SK-N-SH (cell line): ENCODE results near the gene RAB3B. TPM values are rescaled to one million over a fixed set of nuclear protein-coding genes. Genes with fewer than 3 reads are reported as not detected.

Source experiments
- CTCF ChIA-PET: fragments of 300-600, 350-600 bp; formaldehyde crosslinking; extraction: SDS; loops from one replicate; lab custom pipeline; 2021; lab: Yijun Ruan, JAX
- POLR2A ChIA-PET: fragments of 350-600 bp; sonication (Branson Sonifier 250); formaldehyde crosslinking; extraction: SDS; loops from one replicate; lab custom pipeline; 2020; ENCODE audit warnings: antibody characterized with exemption, inconsistent platforms; lab: Yijun Ruan, JAX
- DNase-seq: peaks from one replicate; pipeline ENCODE4 v3.0.0; 2012
- H2AFZ ChIP-seq: fragments of 200-600 bp; sonication (generic); 2 replicates; pipeline ENCODE4 v1.8.1; 2016; ENCODE audit warnings: antibody characterized with exemption, mild to moderate bottlenecking, low read depth
- H3F3A ChIP-seq: fragments of 200-600 bp; sonication (generic); replicated peaks from 2 replicates; pipeline ENCODE3; 2016; ENCODE audit warnings: antibody characterized with exemption, mild to moderate bottlenecking; ENCODE audit not compliant: insufficient read depth
- H3K27ac ChIP-seq, 2 experiments: fragments of 200-500 bp in 1 of 2; fragments of 200-600 bp in 1 of 2; sonication (Bioruptor generic) in 1 of 2; sonication (generic), shearing (Covaris generic) in 1 of 2; 2 replicates each; pipeline versions ENCODE4 v1.5.1 to v1.6.1; 2014 to 2016; ENCODE audit warnings: low read depth in 2 of 2, inconsistent platforms in 1 of 2, low read length in 1 of 2, mild to moderate bottlenecking in 1 of 2, mixed read lengths in 1 of 2
- H3K27me3 ChIP-seq: fragments of 200-600 bp; sonication (generic), shearing (Covaris generic); 2 replicates; pipeline ENCODE4 v1.6.1; 2016; ENCODE audit warnings: mixed run types; ENCODE audit not compliant: insufficient read depth
- H3K36me3 ChIP-seq, 2 experiments: fragments of 200-500 bp in 1 of 2; fragments of 200-600 bp in 1 of 2; sonication (Bioruptor generic) in 1 of 2; sonication (generic) in 1 of 2; replicated peaks in 1 of 2; 2 replicates each; pipeline versions ENCODE3 to v1.5.1; 2014 to 2016; ENCODE audit warnings: low read length in 1 of 2, mild to moderate bottlenecking in 1 of 2; ENCODE audit not compliant: insufficient read depth in 2 of 2, control insufficient read depth in 1 of 2
- H3K4me1 ChIP-seq, 2 experiments: fragments of 200-500 bp in 1 of 2; fragments of 200-600 bp in 1 of 2; sonication (Bioruptor generic) in 1 of 2; sonication (generic), shearing (Covaris generic) in 1 of 2; 2 replicates each; pipeline versions ENCODE4 v1.5.1 to v1.6.1; 2014 to 2016; ENCODE audit warnings: low read depth in 1 of 2, low read length in 1 of 2, mixed run types in 1 of 2; ENCODE audit not compliant: insufficient read depth in 2 of 2, control insufficient read depth in 1 of 2
- H3K4me2 ChIP-seq: fragments of 200-600 bp; sonication (generic), shearing (Covaris generic); 2 replicates; pipeline ENCODE4 v1.6.1; 2017; ENCODE audit warnings: mixed run types
- H3K4me3 ChIP-seq, 2 experiments: fragments of 200-500 bp in 1 of 2; fragments of 200-600 bp in 1 of 2; sonication (Bioruptor generic) in 1 of 2; sonication (generic), shearing (Covaris generic) in 1 of 2; 2 replicates each; pipeline versions ENCODE4 v1.5.1 to v1.8.1; 2014 to 2016; ENCODE audit warnings: low read depth in 2 of 2, inconsistent platforms in 1 of 2, low read length in 1 of 2, mild to moderate bottlenecking in 1 of 2, mixed read lengths in 1 of 2, moderate library complexity in 1 of 2
- H3K79me2 ChIP-seq: fragments of 200-600 bp; sonication (generic); 2 replicates; pipeline ENCODE4 v1.8.1; 2017; ENCODE audit warnings: mild to moderate bottlenecking; ENCODE audit not compliant: insufficient read depth
- H3K9ac ChIP-seq: fragments of 200-600 bp; sonication (generic); 2 replicates; pipeline ENCODE4 v1.6.1; 2017; ENCODE audit warnings: mixed run types
- H3K9me2 ChIP-seq: fragments of 200-600 bp; sonication (generic); 2 replicates; pipeline ENCODE4 v1.6.1; 2017; ENCODE audit warnings: mixed run types
- H3K9me3 ChIP-seq: fragments of 200-600 bp; sonication (generic); 2 replicates; pipeline ENCODE4 v1.6.1; 2017; ENCODE audit warnings: mixed run types, mild to moderate bottlenecking, moderate library complexity
- H4K20me1 ChIP-seq: fragments of 200-600 bp; sonication (generic); 2 replicates; pipeline ENCODE4 v1.6.1; 2017; ENCODE audit warnings: mild to moderate bottlenecking, mixed run types; ENCODE audit not compliant: insufficient read depth
- FOXJ3 ChIP-seq: sonication (generic); formaldehyde crosslinking; IDR thresholded peaks from 2 replicates; pipeline ENCODE4 v1.5.1; 2020; ENCODE audit warnings: mild to moderate bottlenecking, missing genetic modification reagents
- GABPA ChIP-seq: IDR thresholded peaks from 2 replicates; pipeline ENCODE4 v1.4.0; 2012; ENCODE audit warnings: low read depth, mild to moderate bottlenecking
- MEF2A ChIP-seq: IDR thresholded peaks from 2 replicates; pipeline ENCODE4 v1.4.0; 2012; ENCODE audit warnings: low read depth, borderline replicate concordance
- MXI1 ChIP-seq: IDR thresholded peaks from 2 replicates; pipeline ENCODE4 v1.6.1; 2012; ENCODE audit warnings: mild to moderate bottlenecking, low read depth, low read length, improper control_type of control experiment
- NFIC ChIP-seq: IDR thresholded peaks from 2 replicates; pipeline ENCODE4 v1.4.0; 2012; ENCODE audit warnings: borderline replicate concordance
- NRF1 ChIP-seq: IDR thresholded peaks from 2 replicates; pipeline ENCODE4 v1.6.1; 2012; ENCODE audit warnings: low read depth, mild to moderate bottlenecking, low read length
- POLR2AphosphoS5 ChIP-seq: IDR thresholded peaks from 2 replicates; pipeline ENCODE4 v1.6.1; 2012; ENCODE audit warnings: low read depth, low read length
- RAD21 ChIP-seq: IDR thresholded peaks from 2 replicates; pipeline ENCODE4 v1.6.1; 2012; ENCODE audit warnings: mild to moderate bottlenecking, low read length
- RFX5 ChIP-seq: IDR thresholded peaks from 2 replicates; pipeline ENCODE4 v1.6.1; 2012; ENCODE audit warnings: mild to moderate bottlenecking, improper control_type of control experiment, low read length
- RXRA ChIP-seq: IDR thresholded peaks from 2 replicates; pipeline ENCODE4 v1.4.0; 2012; ENCODE audit warnings: low read depth, mild to moderate bottlenecking, borderline replicate concordance
- SIN3A ChIP-seq: IDR thresholded peaks from 2 replicates; pipeline ENCODE4 v1.6.1; 2012; ENCODE audit warnings: low read depth, mild to moderate bottlenecking, low read length, moderate library complexity, borderline replicate concordance
- TAF1 ChIP-seq: IDR thresholded peaks from 2 replicates; pipeline ENCODE4 v1.6.1; 2012; ENCODE audit warnings: low read depth, mild to moderate bottlenecking, low read length, moderate library complexity, borderline replicate concordance
- TEAD4 ChIP-seq: IDR thresholded peaks from 2 replicates; pipeline ENCODE4 v1.4.0; 2012; ENCODE audit warnings: mild to moderate bottlenecking, borderline replicate concordance; ENCODE audit not compliant: insufficient read depth
- WGBS: methylation state at CpG from one replicate; pipeline ENCODE4 v1.1.6; 2017; ENCODE audit warnings: low lambda C conversion rate; 5-methylcytosine and 5-hydroxymethylcytosine counted together
- polyA plus RNA-seq, 3 experiments: library from polyadenylated mRNA; depleted of rRNA; stranded (reverse); fragments of >200 nt; gene quantifications; 2 replicates each; pipeline ENCODE4 v1.2.3, GENCODE V29; 2012
- TF ChIP-seq, protein P1 (sequence below): IDR thresholded peaks from 2 replicates; pipeline ENCODE4 v1.4.0; 2012; ENCODE audit warnings: low read depth, borderline replicate concordance
- TF ChIP-seq, protein P2 (sequence below): fragments of 150-350 bp; IDR thresholded peaks from 2 replicates; pipeline ENCODE4 v1.6.1; 2016; ENCODE audit warnings: mild to moderate bottlenecking, low read depth, low read length
- TF ChIP-seq, protein P3 (sequence below): IDR thresholded peaks from 2 replicates; pipeline ENCODE4 v1.4.0; 2012; ENCODE audit warnings: low read depth, borderline replicate concordance

RAB3B gene
- polyA plus RNA-seq, 1 of the 3 experiments (the other 2 are of a cell fraction): 10.2 TPM

DNA sequence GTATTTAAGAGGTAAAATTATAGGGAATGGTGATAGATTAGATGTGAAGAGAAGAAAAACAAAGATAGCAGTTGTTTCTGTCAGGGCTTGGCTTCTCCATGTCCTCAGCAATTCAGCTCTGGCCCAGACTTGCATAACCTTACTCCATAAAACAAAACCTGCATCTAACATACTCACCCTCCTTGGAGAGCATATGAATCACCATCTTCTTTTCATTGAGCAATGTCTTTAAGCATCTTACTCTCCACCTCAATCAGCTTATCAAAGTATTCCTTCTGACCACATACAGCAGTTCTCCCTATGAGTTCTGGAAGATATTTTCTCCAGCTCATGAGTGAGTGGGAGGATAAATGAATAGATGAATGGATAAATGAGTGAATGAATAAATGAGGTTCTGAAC lies 49.0 kb downstream of the RAB3B start:
- peaks cover 48% of the 10 kb centered on the region; the same call in 1 of the 2 replicates for H3K79me2 ChIP-seq
- ChIA-PET POLR2A (no interaction called here), CTCF (interaction anchor here (0.8 to 1.9 kb wide), 3 partner anchors 15 to 45 kb away, joined by 3 to 8 read pairs (median 4); no protein-coding TSS in a partner anchor)
- H3K4me3 ChIP-seq: no peak overlapping the region
- no peak overlapping the region for H3K27ac ChIP-seq
- no peaks in the 10 kb centered on the region for H4K20me1 ChIP-seq
- TF ChIP-seq TAF1 (no peak), FOXJ3 (CRISPR knock-in tag) (no peak), MEF2A (no peak), POLR2AphosphoS5 (no peak), NFIC (no peak), NRF1 (no peak), TEAD4 (no peak), MXI1 (no peak), GABPA (no peak), RXRA (no peak), SIN3A (no peak)
- TF ChIP-seq, protein P1, sequence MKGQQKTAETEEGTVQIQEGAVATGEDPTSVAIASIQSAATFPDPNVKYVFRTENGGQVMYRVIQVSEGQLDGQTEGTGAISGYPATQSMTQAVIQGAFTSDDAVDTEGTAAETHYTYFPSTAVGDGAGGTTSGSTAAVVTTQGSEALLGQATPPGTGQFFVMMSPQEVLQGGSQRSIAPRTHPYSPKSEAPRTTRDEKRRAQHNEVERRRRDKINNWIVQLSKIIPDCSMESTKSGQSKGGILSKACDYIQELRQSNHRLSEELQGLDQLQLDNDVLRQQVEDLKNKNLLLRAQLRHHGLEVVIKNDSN: no peak
- TF ChIP-seq, protein P2, sequence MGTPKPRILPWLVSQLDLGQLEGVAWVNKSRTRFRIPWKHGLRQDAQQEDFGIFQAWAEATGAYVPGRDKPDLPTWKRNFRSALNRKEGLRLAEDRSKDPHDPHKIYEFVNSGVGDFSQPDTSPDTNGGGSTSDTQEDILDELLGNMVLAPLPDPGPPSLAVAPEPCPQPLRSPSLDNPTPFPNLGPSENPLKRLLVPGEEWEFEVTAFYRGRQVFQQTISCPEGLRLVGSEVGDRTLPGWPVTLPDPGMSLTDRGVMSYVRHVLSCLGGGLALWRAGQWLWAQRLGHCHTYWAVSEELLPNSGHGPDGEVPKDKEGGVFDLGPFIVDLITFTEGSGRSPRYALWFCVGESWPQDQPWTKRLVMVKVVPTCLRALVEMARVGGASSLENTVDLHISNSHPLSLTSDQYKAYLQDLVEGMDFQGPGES: no peak
- TF ChIP-seq, protein P3, sequence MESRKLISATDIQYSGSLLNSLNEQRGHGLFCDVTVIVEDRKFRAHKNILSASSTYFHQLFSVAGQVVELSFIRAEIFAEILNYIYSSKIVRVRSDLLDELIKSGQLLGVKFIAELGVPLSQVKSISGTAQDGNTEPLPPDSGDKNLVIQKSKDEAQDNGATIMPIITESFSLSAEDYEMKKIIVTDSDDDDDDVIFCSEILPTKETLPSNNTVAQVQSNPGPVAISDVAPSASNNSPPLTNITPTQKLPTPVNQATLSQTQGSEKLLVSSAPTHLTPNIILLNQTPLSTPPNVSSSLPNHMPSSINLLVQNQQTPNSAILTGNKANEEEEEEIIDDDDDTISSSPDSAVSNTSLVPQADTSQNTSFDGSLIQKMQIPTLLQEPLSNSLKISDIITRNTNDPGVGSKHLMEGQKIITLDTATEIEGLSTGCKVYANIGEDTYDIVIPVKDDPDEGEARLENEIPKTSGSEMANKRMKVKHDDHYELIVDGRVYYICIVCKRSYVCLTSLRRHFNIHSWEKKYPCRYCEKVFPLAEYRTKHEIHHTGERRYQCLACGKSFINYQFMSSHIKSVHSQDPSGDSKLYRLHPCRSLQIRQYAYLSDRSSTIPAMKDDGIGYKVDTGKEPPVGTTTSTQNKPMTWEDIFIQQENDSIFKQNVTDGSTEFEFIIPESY: no peak
- no peak overlapping the region for H3K4me2 ChIP-seq
- H3K9ac ChIP-seq: no peak overlapping the region
- H3F3A ChIP-seq: peaks cover 1% of the 10 kb centered on the region
- no peak overlapping the region for H2AFZ ChIP-seq
- no peaks in the 10 kb centered on the region for H3K27me3 ChIP-seq
- H3K36me3 ChIP-seq: peaks cover 0 to 50% of the 10 kb centered on the region in 2 experiments
- peaks cover 0 to 5% of the 10 kb centered on the region in 2 experiments; a peak in 1 of 4 replicates for H3K4me1 ChIP-seq
- DNase-seq: no peak
- no peaks in the 10 kb centered on the region for H3K9me3 ChIP-seq
- no peaks in the 10 kb centered on the region for H3K9me2 ChIP-seq

DNA sequence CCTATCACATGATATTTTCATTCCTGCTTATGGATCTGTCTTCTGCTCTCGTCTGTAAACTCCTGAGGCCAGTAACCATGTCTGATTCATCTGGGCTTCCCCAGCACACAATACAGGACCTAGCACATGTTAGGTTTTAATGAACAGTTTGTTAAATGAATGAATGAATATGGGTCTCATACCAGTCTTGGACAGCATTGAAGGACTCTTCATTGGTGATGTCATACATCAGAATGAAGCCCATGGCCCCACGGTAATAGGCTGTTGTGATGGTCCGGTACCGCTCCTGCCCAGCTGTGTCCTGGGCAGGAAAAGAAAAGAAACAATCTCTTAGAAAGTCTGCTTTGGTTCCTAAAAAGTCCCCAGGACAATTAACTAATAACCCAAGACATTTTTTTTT lies 53.4 kb downstream of the RAB3B start:
- Histone ChIP-seq H3K4me1 (no peaks in the 10 kb centered on the region), H3K27me3 (no peaks in the 10 kb centered on the region), H3K4me3 (no peak overlapping the region), H3K27ac (no peak overlapping the region), H3K36me3 (peaks cover 12 to 33% of the 10 kb centered on the region in 2 experiments), H3F3A (no peaks in the 10 kb centered on the region), H3K9me3 (no peaks in the 10 kb centered on the region), H2AFZ (no peak overlapping the region), H3K9me2 (no peaks in the 10 kb centered on the region), H4K20me1 (no peaks in the 10 kb centered on the region), H3K79me2 (peaks cover 21% of the 10 kb centered on the region; the same call in 1 of the 2 replicates), H3K4me2 (no peak overlapping the region), H3K9ac (no peak overlapping the region)
- WGBS: 97% methylated on average over 3 of the region's 4 CpGs
- CTCF ChIA-PET: no interaction called here
- no peak for TF ChIP-seq RAD21
- TF ChIP-seq RFX5: no peak
- no peak for TF ChIP-seq MEF2A
- POLR2A ChIA-PET: no interaction called here
- DNase-seq: no peak
